HG02884 (cell line): Measurements from ENCODE around the gene NFIC.
"Not testable (repeated sequence)": the region's sequence is repeated elsewhere in the genome, so short reads cannot be mapped to it uniquely, and the experiment has no call there.

Source experiments
- ATAC-seq: cut with Tn5 transposase; IDR thresholded peaks from one replicate; pipeline ENCODE4 v1.9.1; 2021; ENCODE audit warnings: mild to moderate bottlenecking, moderate library complexity; ENCODE audit not compliant: unreplicated experiment

The NFIC gene

GRCh38 chr19:3370728-3371591 is 4.6 kb downstream of the NFIC start:
- ATAC-seq, result no peak

DNA sequence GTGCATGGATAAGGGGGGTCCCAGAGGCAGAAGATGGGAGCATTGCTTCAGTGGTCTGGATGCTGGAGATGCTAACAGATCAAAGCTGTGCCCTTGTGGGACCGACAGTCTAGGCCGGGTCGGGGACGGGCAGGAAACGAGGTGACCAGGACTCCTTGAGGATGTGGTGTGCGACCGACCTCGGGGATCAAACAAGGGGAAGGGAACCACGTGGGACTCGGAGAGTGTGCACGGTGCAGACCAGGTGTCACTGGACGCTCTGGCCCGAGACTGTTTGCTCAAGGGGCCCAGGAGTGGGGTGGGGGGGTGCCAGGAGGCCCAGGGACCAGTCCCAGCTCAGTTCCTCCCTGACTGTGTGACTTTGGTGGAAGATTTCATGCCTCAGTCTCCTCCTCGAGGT is 6.0 kb downstream of the NFIC start:
- ATAC-seq, result no peak

- no peak for ATAC-seq
Measured at GRCh38 chr19:3373971-3374368, 7.6 kb downstream of the NFIC start.

DNA sequence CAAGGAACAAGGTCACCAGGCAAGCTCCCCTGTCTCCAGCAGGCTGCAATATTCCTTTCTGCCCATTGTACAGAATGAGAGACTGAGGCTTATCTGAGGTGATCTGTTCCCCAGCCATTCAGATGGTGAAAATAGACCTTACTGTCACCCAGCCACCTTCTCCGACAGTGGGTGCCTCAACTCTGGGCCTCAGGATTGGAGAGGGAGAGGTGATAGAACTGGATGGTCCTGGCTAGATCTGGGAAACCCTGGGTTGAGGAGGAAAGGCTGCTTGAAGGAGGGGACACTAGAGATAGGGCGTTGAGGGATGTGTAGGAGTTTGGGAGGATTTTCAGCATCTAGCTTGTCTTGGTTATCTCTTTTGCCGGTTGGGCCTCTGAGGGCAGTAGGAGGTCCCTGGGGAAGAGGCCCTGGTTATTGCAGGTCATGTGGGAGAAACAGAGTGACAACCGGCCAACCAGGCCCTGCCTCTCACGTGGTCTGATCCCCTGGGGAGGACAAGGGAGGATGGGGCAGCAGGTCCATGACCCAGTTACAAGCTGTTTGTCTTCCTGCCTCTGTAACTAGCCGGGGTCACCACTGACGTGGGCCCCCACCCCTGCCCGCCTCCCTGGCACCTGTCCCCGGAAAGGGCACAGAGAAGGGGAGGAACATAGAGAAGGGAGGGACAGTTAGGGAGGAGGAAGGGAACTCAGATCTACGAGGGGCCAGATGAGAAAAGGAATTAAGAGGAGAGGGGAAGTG is 8.2 kb downstream of the NFIC start:
- ATAC-seq, result no peak

GRCh38 chr19:3375221-3376090 is 9.1 kb downstream of the NFIC start:
- ATAC-seq, result no peak

GRCh38 chr19:3376091-3376455 is 9.7 kb downstream of the NFIC start:
- not testable (repeated sequence) for ATAC-seq

- ATAC-seq, result no peak
Measured at GRCh38 chr19:3378352-3379150, 12.2 kb downstream of the NFIC start.

- ATAC-seq, result no peak
Measured at GRCh38 chr19:3380829-3381228, 14.4 kb downstream of the NFIC start.

DNA sequence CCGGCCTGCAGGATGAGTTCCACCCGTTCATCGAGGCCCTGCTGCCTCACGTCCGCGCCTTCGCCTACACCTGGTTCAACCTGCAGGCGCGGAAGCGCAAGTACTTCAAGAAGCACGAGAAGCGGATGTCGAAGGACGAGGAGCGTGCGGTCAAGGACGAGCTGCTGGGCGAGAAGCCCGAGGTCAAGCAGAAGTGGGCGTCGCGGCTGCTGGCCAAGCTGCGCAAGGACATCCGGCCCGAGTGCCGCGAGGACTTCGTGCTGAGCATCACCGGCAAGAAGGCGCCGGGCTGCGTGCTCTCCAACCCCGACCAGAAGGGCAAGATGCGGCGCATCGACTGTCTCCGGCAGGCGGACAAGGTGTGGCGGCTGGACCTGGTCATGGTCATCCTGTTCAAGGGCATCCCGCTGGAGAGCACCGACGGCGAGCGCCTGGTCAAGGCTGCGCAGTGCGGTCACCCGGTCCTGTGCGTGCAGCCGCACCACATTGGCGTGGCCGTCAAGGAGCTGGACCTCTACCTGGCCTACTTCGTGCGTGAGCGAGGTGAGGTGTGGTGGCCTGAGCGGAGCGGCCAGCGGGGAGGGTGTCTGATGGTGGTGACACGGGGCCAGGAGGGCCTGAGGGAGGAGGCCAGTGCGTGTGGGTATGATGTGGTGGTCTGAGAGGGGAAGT is 15.5 kb downstream of the NFIC start:
- no peak for ATAC-seq

- ATAC-seq, result no peak
Measured at GRCh38 chr19:3382460-3383100, 16.2 kb downstream of the NFIC start.

GRCh38 chr19:3383121-3383722 is 16.8 kb downstream of the NFIC start:
- ATAC-seq, result no peak

DNA sequence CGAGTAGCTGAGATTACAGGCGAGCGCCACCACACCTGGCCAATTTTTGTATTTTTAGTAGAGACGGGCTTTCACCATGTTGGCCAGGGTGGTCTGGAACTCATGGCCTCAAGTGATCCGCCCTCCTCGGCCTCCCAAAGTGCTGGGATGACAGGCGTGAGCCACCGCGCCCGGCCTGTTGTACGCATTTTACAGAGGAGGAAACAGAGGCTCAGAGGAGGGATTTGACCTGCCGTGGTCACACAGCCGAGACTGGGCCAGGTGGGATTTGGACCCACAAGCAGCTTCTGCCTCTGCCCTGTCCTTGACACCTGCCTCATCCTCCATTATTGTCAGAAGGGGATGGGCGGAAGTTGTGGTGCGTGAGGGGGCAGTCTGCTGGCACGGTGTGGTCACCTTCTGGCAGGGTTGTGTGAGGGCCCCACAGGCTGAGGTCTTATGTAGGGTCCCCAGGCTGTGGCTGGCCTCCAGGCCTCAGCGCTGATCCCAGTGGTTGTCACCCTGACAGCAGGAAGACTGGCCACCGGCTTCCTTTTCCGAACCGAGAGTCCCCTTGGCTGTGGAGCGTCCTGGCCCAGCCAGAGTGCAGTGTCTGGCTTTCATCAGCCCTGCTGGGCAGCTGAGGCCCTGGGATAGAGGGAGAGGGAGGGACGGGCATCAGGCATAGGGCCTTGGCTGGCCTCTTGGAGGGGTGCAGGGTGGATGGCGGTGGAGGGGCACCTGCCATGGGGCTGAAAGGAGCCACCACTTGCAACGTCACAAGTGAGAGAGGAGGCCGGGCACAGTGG is 20.3 kb downstream of the NFIC start:
- ATAC-seq, result no peak

- ATAC-seq, result no peak
Measured at GRCh38 chr19:3387645-3388589, 21.5 kb downstream of the NFIC start.

DNA sequence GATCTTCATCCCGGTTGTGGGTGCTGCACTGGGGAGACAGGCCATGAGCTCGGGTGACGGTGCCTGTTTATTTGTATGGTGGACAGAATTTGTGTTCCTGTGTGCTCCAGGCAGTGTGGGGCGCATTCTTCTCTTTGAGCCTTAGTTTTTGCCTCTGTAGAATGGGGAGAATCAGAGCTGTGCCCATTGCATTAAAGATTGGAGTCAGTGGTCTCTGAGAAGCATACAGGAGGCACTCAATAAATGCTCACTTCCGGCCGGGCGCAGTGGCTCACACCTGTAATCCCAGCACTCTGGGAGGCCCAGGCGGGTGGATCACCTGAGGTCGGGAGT is 23.0 kb downstream of the NFIC start:
- no peak for ATAC-seq

GRCh38 chr19:3389876-3390371 is 23.5 kb downstream of the NFIC start:
- ATAC-seq, result no peak

DNA sequence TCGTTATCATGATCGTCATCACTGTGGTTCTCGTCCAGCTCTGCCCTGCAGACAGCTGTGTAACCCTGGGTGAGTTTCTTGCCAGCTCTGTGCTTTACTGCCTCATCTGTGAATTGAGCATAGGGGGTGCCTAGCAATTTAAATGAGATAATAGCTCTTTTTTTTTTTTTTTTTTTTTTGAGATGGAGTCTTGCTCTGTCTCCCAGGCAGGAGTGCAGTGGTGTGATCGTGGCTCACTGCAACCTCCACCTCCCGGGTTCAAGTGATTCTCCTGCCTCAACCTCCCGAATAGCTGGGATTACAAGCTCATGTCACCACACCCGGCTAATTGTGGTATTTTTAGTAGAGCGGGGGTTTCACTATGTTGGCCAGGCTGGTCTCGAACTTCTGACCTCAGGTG is 25.5 kb downstream of the NFIC start:
- ATAC-seq, result not testable (repeated sequence)

DNA sequence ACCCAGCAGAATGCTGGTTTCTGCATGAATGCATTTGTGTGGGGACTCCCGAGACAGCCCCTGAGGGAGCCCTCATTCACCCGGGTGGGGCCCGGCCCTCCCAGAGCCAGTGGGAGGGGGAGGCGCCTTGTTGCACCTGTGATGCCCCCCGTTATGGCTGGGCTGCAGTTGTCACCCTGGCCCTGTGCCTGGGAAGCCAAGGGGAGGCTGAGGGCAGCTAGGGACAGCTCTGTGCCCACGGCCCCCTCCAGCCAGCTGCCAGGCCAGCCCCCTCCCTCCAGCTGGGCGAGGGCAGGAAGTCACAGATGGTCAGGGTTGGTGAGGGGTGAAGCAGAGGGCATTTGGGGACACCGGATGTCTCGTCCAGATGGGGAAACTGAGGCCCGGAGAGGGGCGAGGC is 26.1 kb downstream of the NFIC start:
- no peak for ATAC-seq
